GM12801 (cell line): ENCODE measurements around the gene TBC1D10B.

Source experiments
- CTCF ChIP-seq: IDR thresholded peaks from one replicate; pipeline ENCODE4 v1.5.1; 2011; ENCODE audit warnings: control low read depth; ENCODE audit not compliant: insufficient read length; ENCODE audit errors: extremely low read depth

TBC1D10B gene

GRCh38 chr16:30357715-30358576, 12.3 kb downstream of the TBC1D10B start:
- TF ChIP-seq CTCF, result no peak

GRCh38 chr16:30357085-30357714, 13.1 kb downstream of the TBC1D10B start:
- TF ChIP-seq CTCF, result no peak

- TF ChIP-seq CTCF, result no peak
These were observed 13.8 kb downstream of the TBC1D10B start for GRCh38 chr16:30356401-30357084.

GRCh38 chr16:30355954-30356308, 14.4 kb downstream of the TBC1D10B start:
- TF ChIP-seq CTCF, result no peak

- no peak for TF ChIP-seq CTCF
These were observed 14.9 kb downstream of the TBC1D10B start, which contains the start of gene CD2BP2 for GRCh38 chr16:30355144-30355953. TSS of gene CD2BP2 (minus strand) at chr16:30355308. CDS start at chr16:30354681, 627 bp downstream.

GRCh38 chr16:30354423-30355143, 15.7 kb downstream of the TBC1D10B start:
- TF ChIP-seq CTCF, result no peak
